Stimulated activated CD8-positive, alpha-beta memory T cell treated with anti-CD3 and anti-CD28 coated beads, Interleukin-4, amount 100 ng/mL, for 4 hours (primary cell): ENCODE measurements around the gene GCNT4.
A peak's percentile ranks its signal among the peaks of the same experiment; 100 is the strongest.

Experiments
- DNase-seq, 2 donors: peaks; one replicate each; pipeline ENCODE4 v3.0.0-alpha.2; 2020; ENCODE audit warnings: low read depth in 2 of 2, low spot score in 1 of 2

GCNT4 gene

GRCh38 chr5:75051217-75051751 is 1.1 kb downstream of the GCNT4 start:
- no peak for DNase-seq

GRCh38 chr5:75050415-75050814 is 1.9 kb downstream of the GCNT4 start:
- no peak for DNase-seq

GRCh38 chr5:75049456-75050351 is 2.7 kb downstream of the GCNT4 start:
- DNase-seq = peak in 1 of 2 donors; percentile 24

GRCh38 chr5:75048457-75048953 is 3.9 kb downstream of the GCNT4 start:
- DNase-seq = no peak

- DNase-seq = no peak
These were observed 5.0 kb downstream of the GCNT4 start for GRCh38 chr5:75047356-75047755.

GRCh38 chr5:75046366-75047142 is 5.8 kb downstream of the GCNT4 start:
- DNase-seq = no peak

GRCh38 chr5:75045071-75045470 is 7.3 kb downstream of the GCNT4 start:
- DNase-seq = no peak

- DNase-seq = no peak
These were observed 8.0 kb downstream of the GCNT4 start for GRCh38 chr5:75044406-75044805.

- DNase-seq = no peak
These were observed 8.6 kb downstream of the GCNT4 start for GRCh38 chr5:75043633-75044264.

GRCh38 chr5:75042522-75042921 is 9.8 kb downstream of the GCNT4 start:
- DNase-seq = no peak

GRCh38 chr5:75040973-75041372 is 11.4 kb downstream of the GCNT4 start:
- DNase-seq = no peak

GRCh38 chr5:75037106-75037505 is 15.3 kb downstream of the GCNT4 start:
- no peak for DNase-seq

- DNase-seq = no peak
These were observed 18.1 kb downstream of the GCNT4 start for GRCh38 chr5:75034137-75034739.

- DNase-seq = no peak
These were observed 21.0 kb downstream of the GCNT4 start for GRCh38 chr5:75031366-75031765.

GRCh38 chr5:75028090-75028489 is 24.3 kb downstream of the GCNT4 start:
- no peak for DNase-seq

GRCh38 chr5:75023368-75024159 is 28.8 kb downstream of the GCNT4 start:
- peak in 1 of 2 donors; percentile 12 for DNase-seq

- no peak for DNase-seq
These were observed 30.6 kb downstream of the GCNT4 start for GRCh38 chr5:75021800-75022199.

GRCh38 chr5:75021219-75021618 is 31.1 kb downstream of the GCNT4 start:
- DNase-seq = no peak

- DNase-seq = no peak
These were observed 32.2 kb downstream of the GCNT4 start for GRCh38 chr5:75020016-75020656.
